ENCODE measurements around the gene TPPP. TPM values are rescaled to one million over a fixed set of nuclear protein-coding genes. Genes with fewer than 3 reads are reported as not detected.
A peak's percentile ranks its signal among the peaks of the same experiment; 100 is the strongest.

TPPP gene
- total RNA-seq, 1 experiment from 2014 or later, result 3.9 TPM

DNA sequence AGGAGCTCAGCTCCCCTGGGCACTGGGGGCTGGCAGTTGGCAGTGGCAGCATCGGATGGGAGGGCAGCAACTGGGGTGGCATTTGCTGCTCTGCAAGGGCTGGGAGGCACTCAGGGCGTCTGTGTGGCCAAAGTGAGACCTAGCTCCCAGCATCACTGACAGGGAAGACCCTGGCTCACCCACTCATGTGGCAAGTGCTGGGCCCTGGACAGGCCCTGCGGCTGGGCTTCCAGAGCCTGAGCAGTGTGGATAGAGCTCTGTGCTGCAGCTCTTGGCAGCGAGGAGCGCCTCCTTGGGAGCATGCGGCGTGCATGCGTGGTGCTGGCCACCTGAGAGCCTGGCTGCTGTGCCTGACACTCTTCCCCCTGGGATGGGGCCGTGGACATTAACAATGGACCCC lies 70.8 kb downstream of the TPPP start:
- H3K9ac ChIP-seq (ENCODE audit: low read length), result no peak overlapping the region
- intact Hi-C loops (cut with micrococcal nuclease), result no loop called here
- no peak overlapping the region for H3K4me3 ChIP-seq (replicated peaks in 1 of 2; ENCODE audit: low read depth in 1 of 2, low read length in 2 of 2)
- H3K27me3 ChIP-seq (ENCODE audit: insufficient read depth, low read length), result no peaks in the 10 kb centered on the region
- peaks cover 24% of the 10 kb centered on the region for H3K79me2 ChIP-seq (ENCODE audit: insufficient read depth, low read length)
- no peaks in the 10 kb centered on the region for H4K20me1 ChIP-seq (ENCODE audit: insufficient read depth)
- no peak overlapping the region for H3K4me2 ChIP-seq (ENCODE audit: low read length)
- no peaks in the 10 kb centered on the region for H3K4me1 ChIP-seq (ENCODE audit: control insufficient read depth in 1 of 2, insufficient read depth in 2 of 2, low read length in 2 of 2)
- H2AFZ ChIP-seq (ENCODE audit: low read depth, low read length, poor library complexity, severe bottlenecking), result no peak overlapping the region
- no TSS peak for BruUV-seq (replicated peaks)
- H3K27ac ChIP-seq (ENCODE audit: low read depth, low read length), result no peak overlapping the region
- H3K9me2 ChIP-seq (ENCODE audit: insufficient read depth), result no peaks in the 10 kb centered on the region
- no peaks in the 10 kb centered on the region for H3K9me3 ChIP-seq (ENCODE audit: control insufficient read depth in 1 of 2, insufficient read depth in 1 of 2, low read depth in 1 of 2, low read length in 2 of 2)
- TF ChIP-seq, protein P1, sequence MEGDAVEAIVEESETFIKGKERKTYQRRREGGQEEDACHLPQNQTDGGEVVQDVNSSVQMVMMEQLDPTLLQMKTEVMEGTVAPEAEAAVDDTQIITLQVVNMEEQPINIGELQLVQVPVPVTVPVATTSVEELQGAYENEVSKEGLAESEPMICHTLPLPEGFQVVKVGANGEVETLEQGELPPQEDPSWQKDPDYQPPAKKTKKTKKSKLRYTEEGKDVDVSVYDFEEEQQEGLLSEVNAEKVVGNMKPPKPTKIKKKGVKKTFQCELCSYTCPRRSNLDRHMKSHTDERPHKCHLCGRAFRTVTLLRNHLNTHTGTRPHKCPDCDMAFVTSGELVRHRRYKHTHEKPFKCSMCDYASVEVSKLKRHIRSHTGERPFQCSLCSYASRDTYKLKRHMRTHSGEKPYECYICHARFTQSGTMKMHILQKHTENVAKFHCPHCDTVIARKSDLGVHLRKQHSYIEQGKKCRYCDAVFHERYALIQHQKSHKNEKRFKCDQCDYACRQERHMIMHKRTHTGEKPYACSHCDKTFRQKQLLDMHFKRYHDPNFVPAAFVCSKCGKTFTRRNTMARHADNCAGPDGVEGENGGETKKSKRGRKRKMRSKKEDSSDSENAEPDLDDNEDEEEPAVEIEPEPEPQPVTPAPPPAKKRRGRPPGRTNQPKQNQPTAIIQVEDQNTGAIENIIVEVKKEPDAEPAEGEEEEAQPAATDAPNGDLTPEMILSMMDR (IDR thresholded peaks at IDR 0.05 in 2 of 3, conservative IDR thresholded peaks at IDR 0.05 in 1 of 3; ENCODE audit: borderline replicate concordance in 1 of 3, insufficient read depth in 1 of 3, low read depth in 2 of 3, low read length in 2 of 3), result no peak
- no peak for TF ChIP-seq CEBPB (IDR thresholded peaks at IDR 0.05; ENCODE audit: low read depth)
- TF ChIP-seq CBX3 (IDR thresholded peaks at IDR 0.05; ENCODE audit: low read depth), result no peak
- no peak for TF ChIP-seq RAD21 (IDR thresholded peaks at IDR 0.05; ENCODE audit: low read depth)
- TF ChIP-seq, protein P2, sequence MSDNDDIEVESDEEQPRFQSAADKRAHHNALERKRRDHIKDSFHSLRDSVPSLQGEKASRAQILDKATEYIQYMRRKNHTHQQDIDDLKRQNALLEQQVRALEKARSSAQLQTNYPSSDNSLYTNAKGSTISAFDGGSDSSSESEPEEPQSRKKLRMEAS (IDR thresholded peaks at IDR 0.05), result no peak
- no peak for TF ChIP-seq SIN3A (IDR thresholded peaks at IDR 0.05; ENCODE audit: low read depth)
- no peak for TF ChIP-seq ZBTB33 (IDR thresholded peaks at IDR 0.05; ENCODE audit: extremely low read depth, insufficient replicate concordance, low read length)
- TF ChIP-seq ELF1 (IDR thresholded peaks at IDR 0.05; ENCODE audit: borderline replicate concordance, low read depth), result no peak
- no peak for TF ChIP-seq JUND (IDR thresholded peaks at IDR 0.05)
- TF ChIP-seq ZFX (IDR thresholded peaks at IDR 0.05), result no peak
- no peak for TF ChIP-seq EZH2 (IDR thresholded peaks at IDR 0.05)
- no peak for TF ChIP-seq POLR2AphosphoS5 (IDR thresholded peaks at IDR 0.05; ENCODE audit: low read depth, low read length)
- TF ChIP-seq POLR2A (IDR thresholded peaks at IDR 0.05; ENCODE audit: borderline replicate concordance, extremely low read depth, insufficient read depth, insufficient read length), result no peak
- no peak for TF ChIP-seq EGR1 (IDR thresholded peaks at IDR 0.05; ENCODE audit: low read depth)
- TF ChIP-seq, protein P3, sequence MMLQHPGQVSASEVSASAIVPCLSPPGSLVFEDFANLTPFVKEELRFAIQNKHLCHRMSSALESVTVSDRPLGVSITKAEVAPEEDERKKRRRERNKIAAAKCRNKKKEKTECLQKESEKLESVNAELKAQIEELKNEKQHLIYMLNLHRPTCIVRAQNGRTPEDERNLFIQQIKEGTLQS (IDR thresholded peaks at IDR 0.05), result no peak
- no peak for TF ChIP-seq TCF7L2 (IDR thresholded peaks at IDR 0.05; ENCODE audit: borderline replicate concordance, extremely low read depth, insufficient read depth, insufficient read length)
- no peak for TF ChIP-seq REST (IDR thresholded peaks at IDR 0.05; ENCODE audit: low read depth)
- no peak for TF ChIP-seq EZH2phosphoT487 (IDR thresholded peaks at IDR 0.05; ENCODE audit: borderline replicate concordance)
- no peak for TF ChIP-seq YY1 (IDR thresholded peaks at IDR 0.05; ENCODE audit: extremely low read depth, insufficient replicate concordance, low read depth, low read length)
- RAD21 ChIA-PET (ENCODE audit: low non-redundant PET in 1 of 2, low total read pairs in 2 of 2, uncharacterized antibody in 2 of 2, unreplicated experiment in 2 of 2), result no interaction called here
- peaks cover 30 to 52% of the 10 kb centered on the region in 2 experiments; a peak in 3 of 4 replicates for H3K36me3 ChIP-seq (ENCODE audit: control insufficient read depth in 1 of 2, insufficient read depth in 2 of 2, low read length in 2 of 2)
- CTCF ChIA-PET, result no interaction called here
- POLR2A ChIA-PET, result no interaction called here
- no peak for DNase-seq (ENCODE audit: low read depth, low spot score)
- peak; percentile 55 for ATAC-seq
